GM13977 (cell line): ENCODE measurements around the gene SIRT7.

ENCODE experiments used
- DNase-seq: peaks from one replicate; pipeline ENCODE4 v3.0.0; 2012; ENCODE audit warnings: low spot score
- CTCF ChIP-seq: IDR thresholded peaks from 2 replicates; pipeline ENCODE4 v1.5.1; 2012; ENCODE audit warnings: mild to moderate bottlenecking, control low read depth; ENCODE audit not compliant: insufficient read depth; ENCODE audit errors: extremely low read depth, missing control alignments
- in situ Hi-C: fragments of 300-500 bp; cut with MboI; formaldehyde crosslinking; loops from one replicate; pipeline ENCODE4 v1.12.0; 2022; ENCODE audit warnings: low sequenced_read_pairs, low pct_unique_long_range_greater_than_20kb, mixed read lengths, inconsistent platforms; ENCODE audit not compliant: unreplicated experiment

Gene SIRT7

DNA sequence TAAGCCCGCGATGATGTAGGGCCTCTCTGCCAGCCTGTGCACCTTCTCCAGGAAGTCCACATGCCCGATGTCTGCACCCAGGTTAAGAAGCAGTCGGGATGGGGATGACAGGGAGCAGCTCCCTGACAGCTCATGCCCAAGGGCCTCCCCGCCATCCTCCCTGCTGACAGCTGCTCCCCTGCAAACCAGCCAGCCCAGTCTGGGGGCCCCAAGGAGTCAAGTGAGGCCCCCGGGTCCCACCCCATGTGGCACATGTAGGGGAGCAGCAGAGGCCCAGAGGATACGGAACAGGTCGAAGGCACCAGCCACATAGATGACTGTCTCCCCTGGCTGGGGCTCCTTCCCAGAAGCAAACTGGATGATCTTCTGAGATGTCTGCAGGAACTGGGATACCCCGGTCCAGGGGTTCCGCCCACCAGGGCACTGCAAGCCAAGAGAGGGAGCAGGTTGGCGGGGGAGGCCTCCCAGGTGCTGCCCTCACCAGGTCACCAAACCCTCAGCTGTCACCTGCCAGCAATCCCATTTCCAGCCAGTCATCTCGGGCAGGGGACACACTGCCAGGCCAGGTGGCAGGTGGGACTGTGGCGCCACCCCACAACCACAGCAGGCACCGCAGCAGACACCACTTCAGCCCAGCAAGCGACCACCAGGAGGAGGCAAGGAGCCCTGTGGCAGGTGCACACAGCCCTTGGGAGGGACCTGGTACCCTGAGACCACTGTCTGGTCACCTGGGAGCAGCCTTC, 11.3 kb downstream of the SIRT7 start:
- no peak for DNase-seq

DNA sequence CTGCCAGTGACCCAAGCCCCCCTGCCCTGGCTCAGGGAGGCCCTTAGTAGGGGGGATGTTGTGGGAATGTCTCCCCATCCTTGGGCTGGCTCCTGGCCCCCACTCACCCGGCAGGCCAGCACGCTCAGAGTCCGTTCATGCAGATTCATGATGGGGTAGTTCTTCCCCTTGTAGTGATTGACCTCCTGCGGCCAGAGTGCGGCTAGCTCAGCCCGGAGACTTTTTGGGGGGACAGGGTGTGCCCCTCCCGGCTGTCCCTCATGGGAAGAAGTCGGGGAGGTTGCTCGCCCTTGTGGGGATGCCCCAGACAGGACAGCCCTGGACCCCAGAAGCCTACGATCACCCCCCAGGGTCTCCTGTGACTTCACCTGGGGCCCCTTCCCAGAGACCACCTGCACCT, 12.0 kb downstream of the SIRT7 start:
- no peak for DNase-seq
- TF ChIP-seq CTCF: no peak
- in situ Hi-C loops: no loop called here

More for the DNA sequence above, 11.3 kb downstream of the SIRT7 start:
- in situ Hi-C loops: no loop called here
- TF ChIP-seq CTCF: no peak

DNA sequence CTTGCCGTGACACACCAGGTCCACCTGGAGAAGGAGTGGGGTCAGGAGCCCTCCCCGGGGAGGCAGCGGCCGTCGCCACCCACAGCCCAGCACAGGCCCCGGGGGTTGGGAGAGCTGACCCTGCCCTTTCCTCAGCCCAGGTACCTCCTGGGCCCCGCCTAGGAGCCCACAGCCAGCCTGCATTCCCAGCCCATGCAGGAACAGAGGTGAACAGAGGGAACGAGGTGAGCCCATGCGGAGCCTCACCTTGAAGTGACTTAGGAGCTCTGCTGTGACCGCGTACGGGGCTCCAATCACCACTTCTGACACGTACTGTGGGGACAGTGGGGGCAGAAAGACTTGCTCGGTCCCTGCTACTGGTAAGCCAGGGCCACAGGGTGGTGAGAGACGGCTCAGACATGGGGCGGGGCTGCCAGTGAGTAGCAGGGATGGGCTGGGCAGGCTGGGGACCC, 12.5 kb downstream of the SIRT7 start:
- TF ChIP-seq CTCF: no peak
- DNase-seq: no peak
- in situ Hi-C loops: no loop called here

GRCh38 chr17:81904600-81905423, 13.2 kb downstream of the SIRT7 start:
- no peak for DNase-seq
- no peak for TF ChIP-seq CTCF
- in situ Hi-C loops: no loop called here

DNA sequence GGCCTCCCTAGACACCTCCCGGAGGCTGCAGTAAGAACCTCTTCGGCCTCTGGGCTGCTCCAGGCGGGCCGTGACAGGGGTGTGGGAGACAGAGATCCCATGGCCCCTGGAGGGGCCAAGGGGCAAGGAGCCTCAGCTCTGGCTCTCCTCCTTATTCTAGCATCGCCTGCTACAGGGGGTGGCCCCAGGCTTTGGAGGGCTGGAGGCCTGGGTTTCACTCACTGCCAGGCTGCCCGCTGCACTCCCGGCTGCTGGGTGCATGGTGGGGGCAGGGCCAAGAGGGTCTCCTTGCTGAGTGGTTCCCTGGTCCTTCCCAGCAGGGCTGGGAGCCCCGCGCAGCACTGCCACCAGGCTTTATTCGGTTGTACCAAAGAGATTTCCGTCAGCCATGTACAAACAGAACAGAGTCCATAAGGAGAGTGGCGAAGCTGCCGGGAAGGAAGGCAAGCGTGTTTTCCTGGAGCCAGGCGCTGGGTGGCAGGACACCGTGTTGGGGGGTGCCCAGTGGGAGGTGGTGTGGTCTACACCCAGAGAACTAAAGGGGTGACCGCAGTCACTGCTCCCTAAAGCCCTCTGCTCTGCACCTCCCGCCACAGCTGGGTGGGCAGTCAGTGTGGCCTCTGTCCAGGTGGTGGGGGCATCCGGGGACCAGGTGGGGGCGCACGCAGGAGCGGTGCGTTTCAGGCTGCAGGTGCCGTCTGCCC, 13.9 kb downstream of the SIRT7 start:
- in situ Hi-C loops: no loop called here
- DNase-seq: no peak

More for the DNA sequence above, 13.9 kb downstream of the SIRT7 start:
- TF ChIP-seq CTCF: no peak
